ENCODE results near the gene ECPAS. TPM values are rescaled to one million over a fixed set of nuclear protein-coding genes. Genes with fewer than 3 reads are reported as not detected.
"Not testable (repeated sequence)": the region's sequence is repeated elsewhere in the genome, so short reads cannot be mapped to it uniquely, and the experiment has no call there.

Gene ECPAS
- total RNA-seq, 2 donors from 2014 or later: 72.7 to 115 TPM

- TF ChIP-seq CTCF (IDR thresholded peaks at IDR 0.05): no peak
- Histone ChIP-seq H3K4me3 (peak within 1 kb of the TSS; percentile 84), H3K27ac (peak within 1 kb of the TSS; percentile 51 to 58), H3K27me3 (replicated peaks; ENCODE audit: insufficient read depth) (no peaks in the 10 kb centered on the region), H3K9me3 (no peaks in the 10 kb centered on the region), H3K4me1 (ENCODE audit: control insufficient read depth in 1 of 2, low read depth in 2 of 2) (peaks cover 5 to 11% of the 10 kb centered on the region in 2 donors), H3K36me3 (peaks cover 3% of the 10 kb centered on the region)
- ATAC-seq (ENCODE audit: insufficient number of reproducible peaks, low FRiP score, low read depth) (peak; percentile 11), DNase-seq (ENCODE audit: low spot score) (no peak)
Measured at GRCh38 chr9:111525056-111525977, 41.1 kb upstream of the ECPAS start, which contains the start of gene ZNF483. TSS of gene ZNF483 (plus strand) at chr9:111525179. CDS start at chr9:111527396, 2,217 bp downstream.

- ATAC-seq (ENCODE audit: insufficient number of reproducible peaks, low FRiP score, low read depth) (no peak), DNase-seq (ENCODE audit: low spot score) (no peak)
- TF ChIP-seq CTCF (IDR thresholded peaks at IDR 0.05): no peak
- H3K9me3 ChIP-seq: no peaks in the 10 kb centered on the region
- H3K27ac ChIP-seq: peak overlapping the region in 1 of 2 donors; percentile 58
- H3K36me3 ChIP-seq: no peaks in the 10 kb centered on the region
- H3K27me3 ChIP-seq (replicated peaks; ENCODE audit: insufficient read depth): no peaks in the 10 kb centered on the region
- peaks cover 5 to 11% of the 10 kb centered on the region in 2 donors for H3K4me1 ChIP-seq (ENCODE audit: control insufficient read depth in 1 of 2, low read depth in 2 of 2)
- H3K4me3 ChIP-seq: peak overlapping the region; percentile 84
Measured at GRCh38 chr9:111524731-111525055, 40.5 kb upstream of the ECPAS start.

GRCh38 chr9:111516061-111516465 is 31.9 kb upstream of the ECPAS start:
- Histone ChIP-seq H3K9me3 (no peaks in the 10 kb centered on the region), H3K27me3 (replicated peaks; ENCODE audit: insufficient read depth) (no peaks in the 10 kb centered on the region), H3K36me3 (no peaks in the 10 kb centered on the region), H3K4me3 (no peak overlapping the region), H3K4me1 (ENCODE audit: control insufficient read depth in 1 of 2, low read depth in 2 of 2) (no peaks in the 10 kb centered on the region), H3K27ac (no peak overlapping the region)
- DNase-seq (ENCODE audit: low spot score): no peak
- ATAC-seq (ENCODE audit: insufficient number of reproducible peaks, low FRiP score, low read depth): no peak
- no peak for TF ChIP-seq CTCF (IDR thresholded peaks at IDR 0.05)

GRCh38 chr9:111514967-111515366 is 30.8 kb upstream of the ECPAS start:
- Histone ChIP-seq H3K4me3 (no peak overlapping the region), H3K36me3 (no peaks in the 10 kb centered on the region), H3K4me1 (ENCODE audit: control insufficient read depth in 1 of 2, low read depth in 2 of 2) (no peaks in the 10 kb centered on the region), H3K27me3 (replicated peaks; ENCODE audit: insufficient read depth) (no peaks in the 10 kb centered on the region), H3K27ac (no peak overlapping the region), H3K9me3 (no peaks in the 10 kb centered on the region)
- ATAC-seq (ENCODE audit: insufficient number of reproducible peaks, low FRiP score, low read depth) (no peak), DNase-seq (ENCODE audit: low spot score) (no peak)
- TF ChIP-seq CTCF (IDR thresholded peaks at IDR 0.05): no peak

- not testable (repeated sequence) for H3K9me3 ChIP-seq; H3K27ac ChIP-seq; DNase-seq (ENCODE audit: low spot score); H3K4me3 ChIP-seq; H3K27me3 ChIP-seq (replicated peaks; ENCODE audit: insufficient read depth); H3K4me1 ChIP-seq (ENCODE audit: control insufficient read depth in 1 of 2, low read depth in 2 of 2); H3K36me3 ChIP-seq; ATAC-seq (ENCODE audit: insufficient number of reproducible peaks, low FRiP score, low read depth)
Measured at GRCh38 chr9:111511581-111511980, 27.4 kb upstream of the ECPAS start.
